Stimulated activated CD8-positive, alpha-beta memory T cell treated with anti-CD3 and anti-CD28 coated beads, Interleukin-7, amount 100 ng/mL, for 24 hours (primary cell): Measurements from ENCODE around the gene BOLA2B.
A peak's percentile ranks its signal among the peaks of the same experiment; 100 is the strongest.
"Not testable (repeated sequence)": the region's sequence is repeated elsewhere in the genome, so short reads cannot be mapped to it uniquely, and the experiment has no call there.

Experiments used
- DNase-seq: peaks from one replicate; pipeline ENCODE4 v3.0.0-alpha.2; 2020; ENCODE audit warnings: low read depth

The BOLA2B gene

GRCh38 chr16:30184096-30184890 is 9.2 kb downstream of the BOLA2B start:
- peak; percentile 36 for DNase-seq

GRCh38 chr16:30183233-30184095 is 10.0 kb downstream of the BOLA2B start, which contains the start of gene CORO1A:
CORO1A (plus strand) TSS chr16:30183602; CDS start chr16:30185210, 1,608 bp downstream.
- DNase-seq: peak; percentile 70

- no peak for DNase-seq
These were observed 12.7 kb downstream of the BOLA2B start for GRCh38 chr16:30180741-30181140.

- no peak for DNase-seq
These were observed 13.5 kb downstream of the BOLA2B start for GRCh38 chr16:30179931-30180330.

- DNase-seq: no peak
These were observed 14.3 kb downstream of the BOLA2B start for GRCh38 chr16:30179195-30179594.

GRCh38 chr16:30176876-30177275 is 16.6 kb downstream of the BOLA2B start:
- not testable (repeated sequence) for DNase-seq

- DNase-seq: no peak
These were observed 20.4 kb downstream of the BOLA2B start for GRCh38 chr16:30173054-30173453.

GRCh38 chr16:30170145-30170544 is 23.3 kb downstream of the BOLA2B start:
- not testable (repeated sequence) for DNase-seq

- DNase-seq: not testable (repeated sequence)
These were observed 24.1 kb downstream of the BOLA2B start for GRCh38 chr16:30169416-30169815.

- DNase-seq: not testable (repeated sequence)
These were observed 24.7 kb downstream of the BOLA2B start for GRCh38 chr16:30168746-30169145.

- no peak for DNase-seq
These were observed 27.1 kb downstream of the BOLA2B start for GRCh38 chr16:30166202-30166902.

GRCh38 chr16:30163538-30163937 is 29.9 kb downstream of the BOLA2B start:
- DNase-seq: no peak

- no peak for DNase-seq
These were observed 36.3 kb downstream of the BOLA2B start for GRCh38 chr16:30157214-30157613.

- DNase-seq: no peak
These were observed 38.3 kb downstream of the BOLA2B start for GRCh38 chr16:30155188-30155587.

GRCh38 chr16:30152517-30152916 is 40.9 kb downstream of the BOLA2B start:
- no peak for DNase-seq

- no peak for DNase-seq
These were observed 42.4 kb downstream of the BOLA2B start for GRCh38 chr16:30151091-30151490.

GRCh38 chr16:30149250-30149930 is 44.1 kb downstream of the BOLA2B start:
- DNase-seq: no peak

GRCh38 chr16:30147843-30148510 is 45.5 kb downstream of the BOLA2B start:
- no peak for DNase-seq

GRCh38 chr16:30145657-30146056 is 47.8 kb downstream of the BOLA2B start:
- DNase-seq: no peak

GRCh38 chr16:30144917-30145316 is 48.5 kb downstream of the BOLA2B start:
- DNase-seq: no peak

GRCh38 chr16:30144017-30144416 is 49.4 kb downstream of the BOLA2B start:
- no peak for DNase-seq
